Tibial nerve (tissue), 4 donors: ENCODE measurements around the gene ASTN2. TPM values are rescaled to one million over a fixed set of nuclear protein-coding genes. Genes with fewer than 3 reads are reported as not detected.

ENCODE experiments used
- DNase-seq, 2 donors: peaks; one replicate each; pipeline ENCODE4 v3.0.0-alpha.2; 2019; ENCODE audit warnings: low spot score in 2 of 2
- H3K27ac ChIP-seq, 4 donors: fragments of 200-600 bp; sonication (generic) in 3 of 4; one replicate each; pipeline ENCODE4 v1.5.1; 2017 to 2019; ENCODE audit warnings: mild to moderate bottlenecking in 1 of 4
- H3K27me3 ChIP-seq, 2 donors: fragments of 200-600 bp; sonication (generic) in 1 of 2; one replicate each; pipeline versions ENCODE4 v1.5.1 to v1.6.0; 2017 to 2019
- H3K36me3 ChIP-seq, 3 donors: fragments of 200-600 bp; sonication (generic); one replicate each; pipeline ENCODE4 v1.5.1; 2018 to 2019
- H3K4me1 ChIP-seq, 4 donors: fragments of 200-600 bp; sonication (generic) in 3 of 4; one replicate each; pipeline ENCODE4 v1.5.1; 2017 to 2019
- H3K4me3 ChIP-seq, 4 donors: fragments of 200-600 bp; sonication (generic) in 3 of 4; one replicate each; pipeline ENCODE4 v1.5.1; 2017 to 2019; ENCODE audit warnings: mild to moderate bottlenecking in 1 of 4, moderate library complexity in 1 of 4
- H3K9me3 ChIP-seq, 4 donors: fragments of 200-600 bp; sonication (generic) in 3 of 4; one replicate each; pipeline ENCODE4 v1.5.1; 2017 to 2019
- EP300 ChIP-seq, 2 donors: sonication (generic); formaldehyde crosslinking; IDR thresholded peaks; one replicate each; pipeline ENCODE4 v1.6.1; 2017; ENCODE audit warnings: antibody characterized with exemption in 2 of 2, mild to moderate bottlenecking in 1 of 2
- POLR2A ChIP-seq, 2 donors: fragments of 450-650 bp; IDR thresholded peaks; one replicate each; pipeline ENCODE4 v1.6.1; 2017; ENCODE audit warnings: antibody characterized with exemption in 2 of 2, mild to moderate bottlenecking in 2 of 2, moderate library complexity in 2 of 2
- WGBS, 2 donors: methylation state at CpG; one replicate each; pipeline ENCODE4 v1.1.5; 2018; 5-methylcytosine and 5-hydroxymethylcytosine counted together
- total RNA-seq, 4 donors: library from RNA; depleted of rRNA; stranded (reverse); fragments of >200 nt; gene quantifications; one replicate each; pipeline ENCODE4 v1.1.0, GENCODE V29; 2016
- TF ChIP-seq, protein P1 (sequence below), 5 experiments: fragments of 200-600 bp in 3 of 5; fragments of 450-650 bp in 2 of 5; sonication (generic) in 3 of 5; IDR thresholded peaks; one replicate each; pipeline ENCODE4 v1.5.1; 2016 to 2019; ENCODE audit warnings: antibody characterized with exemption in 5 of 5, mild to moderate bottlenecking in 3 of 5, moderate library complexity in 2 of 5

Gene ASTN2
- total RNA-seq, 4 donors from 2014 or later: 9.0 to 14.9 (median 12.3) TPM

DNA sequence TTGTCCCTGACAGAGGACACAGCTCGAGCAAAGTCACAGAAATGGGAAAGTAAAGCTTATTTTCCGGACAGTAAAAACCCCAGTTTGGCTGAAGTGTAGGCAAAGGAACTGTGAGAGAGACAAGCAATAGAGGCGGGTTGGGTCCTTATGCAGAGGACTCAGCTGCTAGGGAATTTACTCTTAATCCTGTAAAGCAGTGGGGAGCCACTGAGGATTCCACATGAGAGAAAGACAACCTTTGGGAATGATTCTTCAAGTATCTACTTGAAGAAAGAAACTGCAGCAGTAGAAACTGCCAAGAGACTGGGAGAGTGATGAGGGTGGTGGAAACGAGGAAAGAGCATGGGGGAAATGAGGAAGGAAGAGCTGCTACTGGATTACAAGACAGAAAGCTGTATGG lies 20.2 kb downstream of the ASTN2 start:
- DNase-seq: no peak
- Histone ChIP-seq H3K36me3 (no peaks in the 10 kb centered on the region), H3K4me3 (no peak overlapping the region), H3K9me3 (no peaks in the 10 kb centered on the region), H3K27me3 (no peaks in the 10 kb centered on the region), H3K4me1 (no peaks in the 10 kb centered on the region), H3K27ac (no peak overlapping the region)
- 59 to 74% methylated on average over 4 of the region's 4 CpGs for WGBS, 2 donors
- no peak for TF ChIP-seq POLR2A (IDR thresholded peaks at IDR 0.05)
- TF ChIP-seq, protein P1, sequence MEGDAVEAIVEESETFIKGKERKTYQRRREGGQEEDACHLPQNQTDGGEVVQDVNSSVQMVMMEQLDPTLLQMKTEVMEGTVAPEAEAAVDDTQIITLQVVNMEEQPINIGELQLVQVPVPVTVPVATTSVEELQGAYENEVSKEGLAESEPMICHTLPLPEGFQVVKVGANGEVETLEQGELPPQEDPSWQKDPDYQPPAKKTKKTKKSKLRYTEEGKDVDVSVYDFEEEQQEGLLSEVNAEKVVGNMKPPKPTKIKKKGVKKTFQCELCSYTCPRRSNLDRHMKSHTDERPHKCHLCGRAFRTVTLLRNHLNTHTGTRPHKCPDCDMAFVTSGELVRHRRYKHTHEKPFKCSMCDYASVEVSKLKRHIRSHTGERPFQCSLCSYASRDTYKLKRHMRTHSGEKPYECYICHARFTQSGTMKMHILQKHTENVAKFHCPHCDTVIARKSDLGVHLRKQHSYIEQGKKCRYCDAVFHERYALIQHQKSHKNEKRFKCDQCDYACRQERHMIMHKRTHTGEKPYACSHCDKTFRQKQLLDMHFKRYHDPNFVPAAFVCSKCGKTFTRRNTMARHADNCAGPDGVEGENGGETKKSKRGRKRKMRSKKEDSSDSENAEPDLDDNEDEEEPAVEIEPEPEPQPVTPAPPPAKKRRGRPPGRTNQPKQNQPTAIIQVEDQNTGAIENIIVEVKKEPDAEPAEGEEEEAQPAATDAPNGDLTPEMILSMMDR (IDR thresholded peaks at IDR 0.05): no peak
- TF ChIP-seq EP300 (IDR thresholded peaks at IDR 0.05): no peak

DNA sequence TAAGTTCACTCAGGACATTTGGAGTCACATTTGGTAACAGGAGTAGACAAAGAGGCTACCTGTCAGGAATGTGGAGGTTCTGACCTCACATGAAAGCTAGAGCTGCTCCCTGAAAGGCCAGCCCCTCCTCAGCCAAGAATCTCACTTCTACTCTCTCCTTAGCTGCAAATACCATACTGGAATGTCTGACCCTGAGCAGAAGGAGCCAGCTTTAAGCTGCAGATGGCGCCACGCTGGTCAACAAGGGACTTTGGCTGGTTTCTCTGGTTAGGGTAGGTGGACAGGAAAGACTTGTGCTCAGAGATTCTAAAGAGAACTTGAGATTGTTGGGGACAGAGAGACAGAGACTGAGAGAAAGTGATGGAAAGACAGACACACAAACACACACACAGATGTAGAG lies 21.9 kb downstream of the ASTN2 start:
- TF ChIP-seq POLR2A (IDR thresholded peaks at IDR 0.05) (no peak), EP300 (IDR thresholded peaks at IDR 0.05) (no peak)
- TF ChIP-seq, protein P1 (IDR thresholded peaks at IDR 0.05): no peak
- H3K27me3 ChIP-seq: no peaks in the 10 kb centered on the region
- no peaks in the 10 kb centered on the region for H3K9me3 ChIP-seq
- no peaks in the 10 kb centered on the region for H3K4me1 ChIP-seq
- H3K27ac ChIP-seq: no peak overlapping the region
- no peak for DNase-seq
- H3K36me3 ChIP-seq: no peaks in the 10 kb centered on the region
- no peak overlapping the region for H3K4me3 ChIP-seq
- WGBS, 2 donors: 71 to 74% methylated on average over 2 of the region's 2 CpGs

DNA sequence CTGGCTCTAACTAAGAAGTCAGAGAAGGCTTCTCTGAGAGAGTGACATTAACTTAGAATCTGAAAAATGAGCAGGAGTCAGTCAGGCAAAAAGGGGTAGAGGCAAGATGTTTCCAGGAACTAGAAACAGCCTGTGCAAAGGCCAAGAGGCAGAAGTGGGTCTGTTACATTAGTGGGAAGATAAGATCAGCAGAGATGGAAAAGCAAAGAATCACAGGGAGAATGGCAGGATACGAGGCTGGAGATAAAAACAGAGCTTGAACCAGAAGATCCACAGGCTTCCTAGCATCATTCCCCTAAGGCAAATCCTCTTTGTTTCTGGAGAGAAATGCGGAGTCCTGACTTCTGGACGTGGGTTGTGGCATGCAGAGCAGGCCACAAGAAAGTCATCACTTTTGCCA lies 27.4 kb downstream of the ASTN2 start:
- no peak for DNase-seq
- H3K9me3 ChIP-seq: no peaks in the 10 kb centered on the region
- WGBS, 2 donors: 57 to 62% methylated on average over 3 of the region's 3 CpGs

DNA sequence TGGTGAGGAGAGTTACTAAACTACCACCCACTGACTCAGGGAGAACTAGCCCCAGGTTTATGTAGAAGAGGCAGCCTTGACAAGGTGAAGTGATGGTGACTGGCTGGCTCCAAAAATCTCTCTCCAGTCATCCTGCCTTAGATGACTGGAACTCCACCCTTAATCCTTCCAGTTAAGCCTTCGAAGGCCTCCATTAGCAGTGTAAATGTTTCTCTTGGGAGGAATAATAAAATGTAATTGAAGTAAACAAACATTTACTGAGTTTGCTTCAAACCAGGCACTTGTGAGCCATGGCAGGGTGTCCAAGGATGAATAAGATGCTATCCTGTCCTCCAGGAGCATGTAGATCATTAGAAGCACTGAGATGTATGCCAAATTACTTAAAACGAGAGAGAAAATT lies 35.5 kb downstream of the ASTN2 start:
- Histone ChIP-seq H3K27me3 (no peaks in the 10 kb centered on the region), H3K4me3 (no peak overlapping the region), H3K4me1 (peaks cover 0 to 4% (median 0%) of the 10 kb centered on the region in 4 donors), H3K36me3 (no peaks in the 10 kb centered on the region), H3K27ac (no peak overlapping the region), H3K9me3 (no peaks in the 10 kb centered on the region)
- 70 to 86% methylated on average over 2 of the region's 2 CpGs for WGBS, 2 donors
- TF ChIP-seq POLR2A (IDR thresholded peaks at IDR 0.05) (no peak), EP300 (IDR thresholded peaks at IDR 0.05) (no peak)
- TF ChIP-seq, protein P1 (IDR thresholded peaks at IDR 0.05): no peak
- no peak for DNase-seq

More for the DNA sequence above, 27.4 kb downstream of the ASTN2 start:
- Histone ChIP-seq H3K27me3 (no peaks in the 10 kb centered on the region), H3K27ac (no peak overlapping the region), H3K4me1 (no peaks in the 10 kb centered on the region), H3K36me3 (no peaks in the 10 kb centered on the region), H3K4me3 (no peak overlapping the region)
- TF ChIP-seq POLR2A (IDR thresholded peaks at IDR 0.05) (no peak), EP300 (IDR thresholded peaks at IDR 0.05) (no peak)
- TF ChIP-seq, protein P1 (IDR thresholded peaks at IDR 0.05): no peak

DNA sequence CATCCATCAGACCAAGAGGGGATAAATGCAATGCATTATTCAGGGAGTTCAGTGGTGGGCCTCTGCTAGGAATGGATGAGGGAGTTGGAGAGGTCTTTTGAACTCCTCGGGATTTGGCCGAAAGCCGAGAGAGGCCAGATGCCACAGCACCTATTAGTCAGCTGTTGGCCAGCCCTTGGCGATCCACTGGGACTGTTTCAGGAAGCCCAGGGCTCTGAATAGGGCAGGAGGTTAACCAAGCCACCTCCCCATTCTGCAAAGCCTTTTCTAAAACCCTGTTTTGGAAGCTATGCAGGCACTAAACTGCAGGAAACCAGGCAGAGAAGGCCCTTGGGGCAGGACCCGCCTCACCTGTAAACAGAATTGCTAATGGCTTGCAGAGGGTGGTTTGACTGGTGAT lies 37.8 kb downstream of the ASTN2 start:
- H3K4me1 ChIP-seq: peaks cover 0 to 4% (median 0%) of the 10 kb centered on the region in 4 donors
- no peak for DNase-seq
- H3K4me3 ChIP-seq: no peak overlapping the region
- no peaks in the 10 kb centered on the region for H3K9me3 ChIP-seq
- no peaks in the 10 kb centered on the region for H3K36me3 ChIP-seq
- no peak overlapping the region for H3K27ac ChIP-seq
- WGBS, 2 donors: 42 to 58% methylated on average over 5 of the region's 5 CpGs
- TF ChIP-seq POLR2A (IDR thresholded peaks at IDR 0.05): no peak
- TF ChIP-seq, protein P1 (IDR thresholded peaks at IDR 0.05): no peak
- TF ChIP-seq EP300 (IDR thresholded peaks at IDR 0.05): no peak
- no peaks in the 10 kb centered on the region for H3K27me3 ChIP-seq
